Inflammatory macrophage (primary cell): ENCODE data around the gene PTER.

Source experiments
- DNase-seq, 2 donors: peaks; one replicate each; pipeline ENCODE4 v3.0.0-alpha.2; 2020 to 2022

PTER gene

DNA sequence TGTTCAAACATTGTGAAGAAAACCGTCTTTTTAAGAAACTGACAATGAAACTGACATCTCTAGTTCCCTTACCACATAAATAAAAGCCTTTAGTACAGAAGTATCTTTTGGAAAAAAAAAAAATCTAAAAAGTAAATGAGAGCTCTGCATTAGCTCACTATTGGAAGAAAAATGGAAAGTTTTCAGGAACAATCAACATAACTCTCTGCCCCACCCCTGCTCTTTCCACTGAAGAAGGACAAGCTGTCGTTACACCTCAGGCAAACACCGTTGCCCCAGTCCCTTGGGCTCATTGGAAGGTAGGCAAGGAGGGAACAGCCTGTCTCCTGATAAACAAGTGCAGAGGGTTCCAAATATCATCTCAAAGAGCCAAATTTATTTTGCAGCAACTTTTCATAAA lies 107.3 kb downstream of the PTER start:
- no peak for DNase-seq

DNA sequence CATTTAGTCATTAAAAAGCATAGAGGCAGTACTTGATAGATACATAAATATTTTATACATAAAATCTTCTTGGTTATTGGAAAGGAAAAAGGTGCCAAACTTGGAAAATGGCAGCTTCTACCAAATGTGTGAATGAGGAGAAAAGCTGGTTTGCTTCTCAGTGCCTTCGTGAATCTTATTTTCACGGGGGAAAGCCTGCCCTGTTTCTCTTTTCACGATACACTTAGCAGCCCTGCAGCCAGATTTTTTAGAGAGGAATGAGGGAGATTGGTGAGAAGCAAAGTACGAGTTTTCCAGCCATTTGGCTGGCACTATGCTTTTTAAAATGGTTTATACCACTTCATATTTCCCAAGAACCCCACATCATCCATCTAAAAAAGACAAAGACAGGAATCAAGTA lies 107.8 kb downstream of the PTER start:
- DNase-seq: no peak

DNA sequence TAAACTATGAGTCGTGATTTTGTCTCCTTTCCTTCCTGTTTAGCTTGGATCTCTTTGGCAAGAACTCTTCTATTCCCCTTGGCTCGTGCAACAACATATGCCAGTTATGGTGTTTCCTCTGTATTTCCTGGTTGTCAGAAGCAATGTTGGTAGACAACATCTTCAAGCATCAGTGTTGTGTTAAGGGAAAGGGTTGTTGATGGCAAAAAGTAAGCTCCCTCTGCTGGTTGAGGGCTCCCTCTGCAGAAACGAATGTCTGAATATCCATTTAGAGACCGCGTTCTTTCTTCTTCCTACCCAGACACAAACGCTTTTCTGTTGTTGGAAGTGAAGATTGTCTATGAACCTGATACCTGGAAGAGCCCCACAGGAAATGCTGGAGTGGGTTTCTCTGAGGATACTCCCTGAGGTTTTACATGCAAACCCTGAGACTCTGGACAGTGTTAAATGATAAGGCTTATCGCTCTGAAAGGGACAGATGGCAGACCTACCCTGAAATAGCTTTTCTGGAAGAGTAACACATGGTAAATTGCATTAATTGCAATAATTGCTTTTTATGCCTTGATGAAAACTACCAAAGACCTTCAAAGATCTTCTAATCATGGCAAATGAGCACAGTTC lies 108.4 kb downstream of the PTER start:
- DNase-seq: peak; percentile 5 to 32

DNA sequence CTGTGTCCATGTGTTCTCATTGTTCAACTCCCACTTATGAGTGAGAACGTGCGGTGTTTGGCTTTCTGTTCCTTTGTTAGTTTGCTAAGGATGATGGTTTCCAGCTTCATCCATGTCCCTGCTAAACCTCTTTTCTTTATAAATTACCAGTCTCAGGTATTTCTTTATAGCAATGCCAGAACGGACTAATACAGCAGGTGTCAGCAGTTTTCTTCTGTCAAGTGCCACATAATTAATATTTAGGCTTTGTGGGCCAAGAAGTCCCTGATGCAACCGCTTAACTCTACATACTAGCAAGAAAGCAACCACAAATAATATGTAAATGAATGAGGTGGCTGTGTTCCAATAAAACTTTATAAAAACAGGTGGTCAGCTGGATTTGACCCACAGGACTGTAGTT lies 111.2 kb downstream of the PTER start:
- no peak for DNase-seq

GRCh38 chr10:16559236-16559773 lies 122.5 kb downstream of the PTER start:
- DNase-seq: no peak

GRCh38 chr10:16562891-16563290 lies 126.1 kb downstream of the PTER start:
- no peak for DNase-seq
